H1 (cell line): ENCODE results near the gene TNS3. TPM values are rescaled to one million over a fixed set of nuclear protein-coding genes. Genes with fewer than 3 reads are reported as not detected.

ENCODE experiments used
- BCL11A ChIP-seq, 2 experiments: IDR thresholded peaks; one replicate each; pipeline ENCODE4 v1.6.1; 2011; ENCODE audit warnings: low read depth in 2 of 2, low read length in 2 of 2, mild to moderate bottlenecking in 2 of 2
- CHD2 ChIP-seq: IDR thresholded peaks from 2 replicates; pipeline ENCODE4 v1.6.1; 2012; ENCODE audit warnings: low read length, improper control_type of control experiment
- NRF1 ChIP-seq: IDR thresholded peaks from 2 replicates; pipeline ENCODE4 v1.6.1; 2011; ENCODE audit warnings: mild to moderate bottlenecking, low read depth, low read length, improper control_type of control experiment
- polyA plus RNA-seq, 7 experiments: library from polyadenylated mRNA; depleted of rRNA in 3 of 7; stranded (reverse) in 5 of 7; unstranded in 2 of 7; fragments of >200 nt in 5 of 7; fragments of 200-250 nt in 2 of 7; gene quantifications; 1 replicate in 5 of 7; 2 replicates in 1 of 7; 4 replicates in 1 of 7; pipeline versions ENCODE4 v1.2.1 to v1.2.3, GENCODE V29; 2011 to 2013; ENCODE audit warnings: missing spikeins in 2 of 7, mixed read lengths in 2 of 7
- total RNA-seq: library from RNA; stranded (reverse); fragmentation: NEBNext Ultra II Directional; extraction: Animal tissue kit (Norgen Biotek cat#: 25700); gene quantifications from 2 replicates; pipeline ENCODE4 v1.2.1, GENCODE V29; 2021

TNS3 gene
- total and polyA plus RNA-seq, 2 of the 8 experiments (the other 6 are each of a cell fraction or from before 2014, with no cell fraction given), result 11.9 to 24.2 TPM

GRCh38 chr7:47571331-47572093 is 10.4 kb downstream of the TNS3 start (continued):
- TF ChIP-seq CHD2, result no peak
- TF ChIP-seq NRF1, result no peak
- no peak for TF ChIP-seq BCL11A (IDR thresholded peaks at IDR 0.05; ENCODE audit: low read depth in 2 of 2, low read length in 2 of 2)
